ENCODE data around the gene CTNND1. TPM values are rescaled to one million over a fixed set of nuclear protein-coding genes. Genes with fewer than 3 reads are reported as not detected.

Gene CTNND1
- total and polyA plus RNA-seq, 2 of the 8 experiments (the other 6 are each of a cell fraction or from before 2014, with no cell fraction given) = 91.9 to 164 TPM

DNA sequence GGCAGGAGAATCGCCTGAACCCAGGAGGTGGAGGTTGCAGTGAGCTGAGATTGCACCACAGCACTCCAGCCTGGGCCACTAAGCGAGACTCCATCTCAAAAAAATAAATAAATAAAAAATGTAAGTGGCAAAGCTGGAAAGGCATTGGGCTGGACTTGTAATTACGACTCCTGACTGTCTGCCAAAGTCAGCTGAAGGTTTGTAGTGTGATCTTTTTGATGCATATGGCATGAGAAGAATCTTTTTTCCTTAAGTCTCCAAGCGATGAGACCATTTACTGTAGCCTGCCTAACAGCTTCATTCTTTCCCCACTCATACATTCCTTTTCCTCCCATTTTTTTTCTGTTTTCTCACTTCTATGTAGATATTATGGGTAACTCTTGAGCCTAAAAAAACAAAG lies 24.8 kb downstream of the CTNND1 start (continued):
- TF ChIP-seq, protein P1, sequence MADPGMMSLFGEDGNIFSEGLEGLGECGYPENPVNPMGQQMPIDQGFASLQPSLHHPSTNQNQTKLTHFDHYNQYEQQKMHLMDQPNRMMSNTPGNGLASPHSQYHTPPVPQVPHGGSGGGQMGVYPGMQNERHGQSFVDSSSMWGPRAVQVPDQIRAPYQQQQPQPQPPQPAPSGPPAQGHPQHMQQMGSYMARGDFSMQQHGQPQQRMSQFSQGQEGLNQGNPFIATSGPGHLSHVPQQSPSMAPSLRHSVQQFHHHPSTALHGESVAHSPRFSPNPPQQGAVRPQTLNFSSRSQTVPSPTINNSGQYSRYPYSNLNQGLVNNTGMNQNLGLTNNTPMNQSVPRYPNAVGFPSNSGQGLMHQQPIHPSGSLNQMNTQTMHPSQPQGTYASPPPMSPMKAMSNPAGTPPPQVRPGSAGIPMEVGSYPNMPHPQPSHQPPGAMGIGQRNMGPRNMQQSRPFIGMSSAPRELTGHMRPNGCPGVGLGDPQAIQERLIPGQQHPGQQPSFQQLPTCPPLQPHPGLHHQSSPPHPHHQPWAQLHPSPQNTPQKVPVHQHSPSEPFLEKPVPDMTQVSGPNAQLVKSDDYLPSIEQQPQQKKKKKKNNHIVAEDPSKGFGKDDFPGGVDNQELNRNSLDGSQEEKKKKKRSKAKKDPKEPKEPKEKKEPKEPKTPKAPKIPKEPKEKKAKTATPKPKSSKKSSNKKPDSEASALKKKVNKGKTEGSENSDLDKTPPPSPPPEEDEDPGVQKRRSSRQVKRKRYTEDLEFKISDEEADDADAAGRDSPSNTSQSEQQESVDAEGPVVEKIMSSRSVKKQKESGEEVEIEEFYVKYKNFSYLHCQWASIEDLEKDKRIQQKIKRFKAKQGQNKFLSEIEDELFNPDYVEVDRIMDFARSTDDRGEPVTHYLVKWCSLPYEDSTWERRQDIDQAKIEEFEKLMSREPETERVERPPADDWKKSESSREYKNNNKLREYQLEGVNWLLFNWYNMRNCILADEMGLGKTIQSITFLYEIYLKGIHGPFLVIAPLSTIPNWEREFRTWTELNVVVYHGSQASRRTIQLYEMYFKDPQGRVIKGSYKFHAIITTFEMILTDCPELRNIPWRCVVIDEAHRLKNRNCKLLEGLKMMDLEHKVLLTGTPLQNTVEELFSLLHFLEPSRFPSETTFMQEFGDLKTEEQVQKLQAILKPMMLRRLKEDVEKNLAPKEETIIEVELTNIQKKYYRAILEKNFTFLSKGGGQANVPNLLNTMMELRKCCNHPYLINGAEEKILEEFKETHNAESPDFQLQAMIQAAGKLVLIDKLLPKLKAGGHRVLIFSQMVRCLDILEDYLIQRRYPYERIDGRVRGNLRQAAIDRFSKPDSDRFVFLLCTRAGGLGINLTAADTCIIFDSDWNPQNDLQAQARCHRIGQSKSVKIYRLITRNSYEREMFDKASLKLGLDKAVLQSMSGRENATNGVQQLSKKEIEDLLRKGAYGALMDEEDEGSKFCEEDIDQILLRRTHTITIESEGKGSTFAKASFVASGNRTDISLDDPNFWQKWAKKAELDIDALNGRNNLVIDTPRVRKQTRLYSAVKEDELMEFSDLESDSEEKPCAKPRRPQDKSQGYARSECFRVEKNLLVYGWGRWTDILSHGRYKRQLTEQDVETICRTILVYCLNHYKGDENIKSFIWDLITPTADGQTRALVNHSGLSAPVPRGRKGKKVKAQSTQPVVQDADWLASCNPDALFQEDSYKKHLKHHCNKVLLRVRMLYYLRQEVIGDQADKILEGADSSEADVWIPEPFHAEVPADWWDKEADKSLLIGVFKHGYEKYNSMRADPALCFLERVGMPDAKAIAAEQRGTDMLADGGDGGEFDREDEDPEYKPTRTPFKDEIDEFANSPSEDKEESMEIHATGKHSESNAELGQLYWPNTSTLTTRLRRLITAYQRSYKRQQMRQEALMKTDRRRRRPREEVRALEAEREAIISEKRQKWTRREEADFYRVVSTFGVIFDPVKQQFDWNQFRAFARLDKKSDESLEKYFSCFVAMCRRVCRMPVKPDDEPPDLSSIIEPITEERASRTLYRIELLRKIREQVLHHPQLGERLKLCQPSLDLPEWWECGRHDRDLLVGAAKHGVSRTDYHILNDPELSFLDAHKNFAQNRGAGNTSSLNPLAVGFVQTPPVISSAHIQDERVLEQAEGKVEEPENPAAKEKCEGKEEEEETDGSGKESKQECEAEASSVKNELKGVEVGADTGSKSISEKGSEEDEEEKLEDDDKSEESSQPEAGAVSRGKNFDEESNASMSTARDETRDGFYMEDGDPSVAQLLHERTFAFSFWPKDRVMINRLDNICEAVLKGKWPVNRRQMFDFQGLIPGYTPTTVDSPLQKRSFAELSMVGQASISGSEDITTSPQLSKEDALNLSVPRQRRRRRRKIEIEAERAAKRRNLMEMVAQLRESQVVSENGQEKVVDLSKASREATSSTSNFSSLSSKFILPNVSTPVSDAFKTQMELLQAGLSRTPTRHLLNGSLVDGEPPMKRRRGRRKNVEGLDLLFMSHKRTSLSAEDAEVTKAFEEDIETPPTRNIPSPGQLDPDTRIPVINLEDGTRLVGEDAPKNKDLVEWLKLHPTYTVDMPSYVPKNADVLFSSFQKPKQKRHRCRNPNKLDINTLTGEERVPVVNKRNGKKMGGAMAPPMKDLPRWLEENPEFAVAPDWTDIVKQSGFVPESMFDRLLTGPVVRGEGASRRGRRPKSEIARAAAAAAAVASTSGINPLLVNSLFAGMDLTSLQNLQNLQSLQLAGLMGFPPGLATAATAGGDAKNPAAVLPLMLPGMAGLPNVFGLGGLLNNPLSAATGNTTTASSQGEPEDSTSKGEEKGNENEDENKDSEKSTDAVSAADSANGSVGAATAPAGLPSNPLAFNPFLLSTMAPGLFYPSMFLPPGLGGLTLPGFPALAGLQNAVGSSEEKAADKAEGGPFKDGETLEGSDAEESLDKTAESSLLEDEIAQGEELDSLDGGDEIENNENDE (IDR thresholded peaks at IDR 0.05; ENCODE audit: insufficient replicate concordance, low read length) = no peak
- TF ChIP-seq EGR1 (IDR thresholded peaks at IDR 0.05; ENCODE audit: borderline replicate concordance, low read depth, low read length) (no peak), CHD1 (IDR thresholded peaks at IDR 0.05; ENCODE audit: low read depth, low read length) (no peak), BCL11A (IDR thresholded peaks at IDR 0.05; ENCODE audit: low read depth in 2 of 2, low read length in 2 of 2) (no peak), FOSL1 (IDR thresholded peaks at IDR 0.05; ENCODE audit: insufficient read depth, low read depth, low read length) (no peak), CBX5 (IDR thresholded peaks at IDR 0.05; ENCODE audit: low read depth, low read length) (no peak), SP4 (IDR thresholded peaks at IDR 0.05; ENCODE audit: low read length) (no peak), RBBP5 (IDR thresholded peaks at IDR 0.05; ENCODE audit: borderline replicate concordance, low read depth, low read length) (no peak), CHD2 (IDR thresholded peaks at IDR 0.05; ENCODE audit: low read length) (no peak), MAFK (IDR thresholded peaks at IDR 0.05; ENCODE audit: low read depth, low read length) (no peak)
- TF ChIP-seq, protein P2, sequence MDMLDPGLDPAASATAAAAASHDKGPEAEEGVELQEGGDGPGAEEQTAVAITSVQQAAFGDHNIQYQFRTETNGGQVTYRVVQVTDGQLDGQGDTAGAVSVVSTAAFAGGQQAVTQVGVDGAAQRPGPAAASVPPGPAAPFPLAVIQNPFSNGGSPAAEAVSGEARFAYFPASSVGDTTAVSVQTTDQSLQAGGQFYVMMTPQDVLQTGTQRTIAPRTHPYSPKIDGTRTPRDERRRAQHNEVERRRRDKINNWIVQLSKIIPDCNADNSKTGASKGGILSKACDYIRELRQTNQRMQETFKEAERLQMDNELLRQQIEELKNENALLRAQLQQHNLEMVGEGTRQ (IDR thresholded peaks at IDR 0.05; ENCODE audit: low read length) = no peak
